Activated B cell treated with CpG ODN at 0.5 μM for 24 hours (primary cell): ENCODE data around the gene ALG6. TPM values are rescaled to one million over a fixed set of nuclear protein-coding genes. Genes with fewer than 3 reads are reported as not detected.
"Not testable (repeated sequence)": the region's sequence is repeated elsewhere in the genome, so short reads cannot be mapped to it uniquely, and the experiment has no call there.

Source experiments
- ATAC-seq: fragments of 200-7000 bp; cut with Tn5 transposase; one replicate; pipeline ENCODE4 v1.10.0; 2021; ENCODE audit warnings: low read depth, mild to moderate bottlenecking, moderate library complexity
- CTCF ChIA-PET: fragments of 350-600 bp; sonication (Branson Sonifier 250); formaldehyde crosslinking; loops from one replicate; lab custom pipeline; 2021; ENCODE audit warnings: antibody characterized with exemption; lab: Charles Lee
- POLR2A ChIA-PET: fragments of 350-600 bp; sonication (Branson Sonifier 250); formaldehyde crosslinking; loops from one replicate; lab custom pipeline; 2021; ENCODE audit warnings: antibody characterized with exemption; lab: Charles Lee
- DNase-seq: peaks from one replicate; pipeline ENCODE4 v3.0.0; 2022
- H3K27ac Mint-ChIP-seq: one replicate; pipeline ENCODE4 v1.8.0; 2020; ENCODE audit warnings: mixed read lengths
- H3K27me3 Mint-ChIP-seq: one replicate; pipeline ENCODE4 v1.8.0; 2021; ENCODE audit warnings: mixed read lengths
- H3K36me3 Mint-ChIP-seq: one replicate; pipeline ENCODE4 v1.8.0; 2021; ENCODE audit warnings: low read depth, mixed read lengths
- H3K4me1 Mint-ChIP-seq: one replicate; pipeline ENCODE4 v1.8.0; 2021; ENCODE audit warnings: mixed read lengths
- H3K4me3 Mint-ChIP-seq: one replicate; pipeline ENCODE4 v1.8.0; 2020; ENCODE audit warnings: mild to moderate bottlenecking, mixed read lengths
- H3K9me3 Mint-ChIP-seq: one replicate; pipeline ENCODE4 v1.8.0; 2020; ENCODE audit warnings: mixed read lengths
- CTCF ChIP-seq: fragments of 200-600 bp; IDR thresholded peaks from one replicate; pipeline ENCODE4 v1.8.0; 2022; ENCODE audit warnings: antibody characterized with exemption, mild to moderate bottlenecking
- intact Hi-C: fragments of 100-400 bp; cut with micrococcal nuclease; formaldehyde crosslinking; loops from one replicate; pipeline ENCODE4 v1.15.1; 2024
- total RNA-seq: library from RNA; stranded (reverse); gene quantifications from 2 replicates; pipeline ENCODE4 v1.2.3, GENCODE V29; 2022

The ALG6 gene
- total RNA-seq, 1 donor from 2014 or later, result 21.5 TPM

DNA sequence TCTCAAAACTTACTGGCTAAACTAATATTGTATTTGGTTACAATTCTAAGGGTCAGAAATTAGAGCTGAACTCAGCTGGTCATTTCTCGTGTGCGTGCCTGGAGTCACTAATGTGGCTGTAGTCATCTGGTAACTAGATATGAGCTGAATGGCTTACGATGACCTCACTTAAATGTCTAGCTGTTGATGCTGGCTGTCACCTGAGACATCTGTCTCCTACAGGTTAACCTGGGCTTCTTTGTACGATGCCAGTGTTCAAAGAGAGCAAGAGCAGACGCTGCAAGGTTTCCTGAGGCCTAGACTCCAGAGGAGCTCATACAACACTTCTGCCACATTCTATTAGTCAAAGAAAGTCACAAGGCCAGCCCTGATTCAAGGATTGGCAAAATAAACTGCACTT, 17.1 kb upstream of the ALG6 start:
- Mint-ChIP-seq H3K27me3 (peaks cover 22% of the 10 kb centered on the region), H3K4me1 (no peaks in the 10 kb centered on the region), H3K9me3 (no peaks in the 10 kb centered on the region), H3K4me3 (no peak overlapping the region), H3K27ac (no peak overlapping the region), H3K36me3 (no peaks in the 10 kb centered on the region)
- ChIA-PET POLR2A (no interaction called here), CTCF (no interaction called here)
- intact Hi-C loops, result no loop called here
- ATAC-seq, result no peak
- no peak for DNase-seq
- TF ChIP-seq CTCF, result no peak

- H3K27ac Mint-ChIP-seq, result no peak overlapping the region
- no peak for TF ChIP-seq CTCF
- no peaks in the 10 kb centered on the region for H3K9me3 Mint-ChIP-seq
- H3K4me1 Mint-ChIP-seq, result no peaks in the 10 kb centered on the region
- peaks cover 19% of the 10 kb centered on the region for H3K27me3 Mint-ChIP-seq
- ATAC-seq (no peak), DNase-seq (no peak)
- CTCF ChIA-PET, result no interaction called here
- POLR2A ChIA-PET, result no interaction called here
- H3K36me3 Mint-ChIP-seq, result no peaks in the 10 kb centered on the region
- intact Hi-C loops, result no loop called here
- H3K4me3 Mint-ChIP-seq, result no peak overlapping the region
Measured at GRCh38 chr1:63352736-63353135, 14.7 kb upstream of the ALG6 start.

GRCh38 chr1:63356234-63356633, 11.2 kb upstream of the ALG6 start:
- H3K27ac Mint-ChIP-seq, intact Hi-C loops, H3K4me1 Mint-ChIP-seq, DNase-seq, H3K4me3 Mint-ChIP-seq, CTCF ChIA-PET, H3K36me3 Mint-ChIP-seq, H3K9me3 Mint-ChIP-seq, ATAC-seq: not testable (repeated sequence)
- POLR2A ChIA-PET, result interaction anchor here (0.5 kb wide), 1 partner anchor 1119 kb away, joined by 4 read pairs; no protein-coding TSS in a partner anchor
- peaks cover 21% of the 10 kb centered on the region for H3K27me3 Mint-ChIP-seq

DNA sequence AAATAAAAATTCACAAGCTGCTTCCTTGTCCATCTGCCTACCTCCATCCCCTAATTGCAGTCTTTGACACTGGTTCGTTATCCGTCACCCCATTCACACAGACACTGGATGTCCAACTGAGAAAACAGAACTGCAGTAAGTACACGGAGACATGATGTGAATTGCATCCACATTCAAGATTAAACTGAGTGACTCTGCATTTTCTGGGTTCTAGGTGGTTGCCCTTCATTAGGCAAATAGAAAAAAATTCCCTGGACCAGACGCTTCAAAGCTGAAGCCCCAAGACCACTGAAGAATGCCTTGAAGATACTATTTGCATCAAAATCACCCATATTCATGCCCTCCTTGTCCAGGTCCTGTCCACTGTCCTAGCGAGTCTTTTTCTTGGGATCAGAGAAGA, 7.9 kb upstream of the ALG6 start:
- H3K4me1 Mint-ChIP-seq, result no peaks in the 10 kb centered on the region
- TF ChIP-seq CTCF, result no peak
- no peaks in the 10 kb centered on the region for H3K9me3 Mint-ChIP-seq
- intact Hi-C loops, result no loop called here
- ChIA-PET CTCF (interaction anchor here (1.2 kb wide), 1 partner anchor 24 kb away, joined by 3 read pairs; no protein-coding TSS in a partner anchor), POLR2A (no interaction called here)
- H3K27me3 Mint-ChIP-seq, result peaks cover 15% of the 10 kb centered on the region
- no peaks in the 10 kb centered on the region for H3K36me3 Mint-ChIP-seq
- ATAC-seq (no peak), DNase-seq (no peak)
- no peak overlapping the region for H3K27ac Mint-ChIP-seq
- no peak overlapping the region for H3K4me3 Mint-ChIP-seq

DNA sequence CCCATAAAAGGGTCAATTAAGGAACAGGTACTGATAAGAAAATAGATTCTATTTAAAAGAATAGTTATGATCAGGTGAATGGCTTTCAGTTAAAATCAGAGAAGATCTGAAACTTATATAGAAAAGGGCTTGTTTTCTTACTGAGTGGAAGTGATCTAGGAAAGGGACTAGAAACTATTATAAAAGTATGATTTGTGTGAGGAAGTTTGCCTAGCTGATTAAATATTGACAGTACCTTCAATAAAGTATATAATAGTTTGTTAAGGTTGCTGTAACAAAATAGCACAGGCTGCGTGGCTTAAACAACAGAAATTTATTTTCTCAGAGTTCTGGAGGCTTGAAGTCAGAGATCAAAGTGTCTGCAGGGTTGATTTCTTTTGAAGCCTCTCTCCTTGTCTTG, 5.4 kb upstream of the ALG6 start:
- ChIA-PET CTCF (no interaction called here), POLR2A (no interaction called here)
- intact Hi-C loops, result loop anchor here (10.0 kb wide), 1 partner anchor 557 kb away; no protein-coding TSS in a partner anchor
- Mint-ChIP-seq H3K9me3 (no peaks in the 10 kb centered on the region), H3K27me3 (peaks cover 19% of the 10 kb centered on the region), H3K27ac (no peak overlapping the region), H3K4me3 (no peak overlapping the region), H3K4me1 (peaks cover 6% of the 10 kb centered on the region), H3K36me3 (no peaks in the 10 kb centered on the region)
- ATAC-seq (no peak), DNase-seq (no peak)
- no peak for TF ChIP-seq CTCF

- POLR2A ChIA-PET, result no interaction called here
- H3K27ac Mint-ChIP-seq, result no peak overlapping the region
- intact Hi-C loops, result loop anchor here (10.0 kb wide), 1 partner anchor 558 kb away; no protein-coding TSS in a partner anchor
- no peak overlapping the region for H3K4me3 Mint-ChIP-seq
- DNase-seq (no peak), ATAC-seq (no peak)
- H3K27me3 Mint-ChIP-seq, result peaks cover 19% of the 10 kb centered on the region
- TF ChIP-seq CTCF, result no peak
- peaks cover 8% of the 10 kb centered on the region for H3K4me1 Mint-ChIP-seq
- H3K9me3 Mint-ChIP-seq, result no peaks in the 10 kb centered on the region
- CTCF ChIA-PET, result no interaction called here
- H3K36me3 Mint-ChIP-seq, result no peaks in the 10 kb centered on the region
Measured at GRCh38 chr1:63362578-63362977, 4.8 kb upstream of the ALG6 start.
